NT2/D1 (cell line): ENCODE results near the gene SLF1.

Experiments used
- SUZ12 ChIP-seq: IDR thresholded peaks from 2 replicates; pipeline ENCODE4 v1.6.1; 2011; ENCODE audit not compliant: insufficient read length, insufficient read depth; ENCODE audit errors: extremely low read depth
- YY1 ChIP-seq: IDR thresholded peaks from 2 replicates; pipeline ENCODE4 v1.6.1; 2011; ENCODE audit not compliant: insufficient read length, insufficient read depth
- ZNF274 ChIP-seq: IDR thresholded peaks from 2 replicates; pipeline ENCODE4 v1.6.1; 2011; ENCODE audit warnings: mild to moderate bottlenecking, low read depth, low read length

DNA sequence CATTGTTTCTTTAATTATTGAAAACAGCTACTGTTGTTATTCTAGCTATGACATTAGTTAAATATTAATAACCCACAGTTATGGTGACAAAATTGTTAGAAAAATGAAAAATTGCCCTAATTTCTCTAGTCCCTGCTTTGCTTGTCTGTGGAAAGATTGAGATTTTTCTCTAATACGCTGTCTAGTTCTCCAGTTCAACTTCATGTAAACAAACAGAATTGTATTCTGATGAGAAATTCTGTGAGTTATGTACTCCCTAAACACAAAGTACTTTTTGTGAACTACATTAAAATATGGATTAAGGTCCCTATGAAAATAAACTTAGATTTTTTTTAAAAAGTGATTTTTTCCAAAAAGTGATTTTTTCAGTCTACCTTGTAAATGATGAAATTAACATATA, 8.7 kb downstream of the SLF1 start:
- no peak for TF ChIP-seq YY1
- TF ChIP-seq SUZ12, result no peak
- TF ChIP-seq ZNF274, result no peak
